ENCODE measurements around the gene MSH5.
"Not testable (repeated sequence)": the region's sequence is repeated elsewhere in the genome, so short reads cannot be mapped to it uniquely, and the experiment has no call there.

Gene MSH5

DNA sequence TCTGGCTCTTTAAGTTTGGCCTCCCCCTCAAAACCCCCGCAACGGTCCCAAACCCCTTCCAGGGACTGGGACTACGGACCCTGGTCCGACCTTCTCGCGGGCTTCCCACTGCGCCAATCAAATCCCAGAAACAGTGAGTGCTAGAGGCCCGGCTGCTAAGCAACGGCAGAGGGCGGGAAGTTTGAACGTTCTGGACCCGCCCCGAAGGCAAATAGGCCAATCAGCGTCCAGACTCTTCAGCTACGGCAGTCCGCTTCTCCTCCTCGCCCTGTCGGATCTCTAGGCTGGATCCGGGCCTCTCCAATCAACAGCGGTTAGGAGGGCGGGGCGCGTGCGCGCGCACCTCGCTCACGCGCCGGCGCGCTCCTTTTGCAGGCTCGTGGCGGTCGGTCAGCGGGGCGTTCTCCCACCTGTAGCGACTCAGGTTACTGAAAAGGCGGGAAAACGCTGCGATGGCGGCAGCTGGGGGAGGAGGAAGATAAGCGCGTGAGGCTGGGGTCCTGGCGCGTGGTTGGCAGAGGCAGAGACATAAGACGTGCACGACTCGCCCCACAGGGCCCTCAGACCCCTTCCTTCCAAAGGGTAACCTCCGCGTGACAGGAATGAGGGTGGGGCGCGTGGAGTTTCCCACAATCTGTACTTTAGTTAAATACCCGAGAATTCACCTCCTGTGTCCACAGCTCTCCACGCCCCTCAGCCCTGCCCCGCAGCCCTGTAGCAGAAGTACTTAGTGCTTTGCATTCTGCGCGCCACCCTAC is at the start of gene MSH5:
MSH5 (plus strand) TSS at position 367 of the 758 bp plus-strand sequence. CDS start 462 bp downstream, outside the sequence.
- peak; percentile 99 for DNase-seq

- DNase-seq = no peak
Measured at GRCh38 chr6:31690231-31691077, 49.4 kb upstream of the MSH5 start.

GRCh38 chr6:31691078-31691463 is 48.7 kb upstream of the MSH5 start:
- no peak for DNase-seq

- DNase-seq = no peak
Measured at GRCh38 chr6:31691564-31692108, 48.2 kb upstream of the MSH5 start.

- no peak for DNase-seq
Measured at GRCh38 chr6:31692353-31692752, 47.5 kb upstream of the MSH5 start.

DNA sequence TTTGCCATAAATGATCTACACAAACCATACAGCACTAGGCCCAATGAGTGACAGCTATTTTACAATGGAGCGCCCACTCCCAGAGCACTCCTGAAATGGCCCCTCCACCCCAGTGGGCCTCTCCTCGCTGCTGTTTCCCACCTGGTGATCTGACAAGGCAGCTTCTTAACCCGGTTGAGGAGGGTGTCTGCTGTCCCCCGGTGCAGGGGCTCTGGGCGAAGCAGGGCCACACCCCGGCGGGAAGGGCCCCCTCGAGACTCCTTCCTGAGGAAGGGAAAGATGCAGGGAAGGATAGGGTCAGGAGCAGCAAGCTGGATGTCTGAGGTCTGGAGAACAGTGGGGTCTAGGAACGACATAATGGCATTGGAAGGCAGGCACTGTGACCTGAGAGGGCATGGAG is 46.9 kb upstream of the MSH5 start:
- no peak for DNase-seq

DNA sequence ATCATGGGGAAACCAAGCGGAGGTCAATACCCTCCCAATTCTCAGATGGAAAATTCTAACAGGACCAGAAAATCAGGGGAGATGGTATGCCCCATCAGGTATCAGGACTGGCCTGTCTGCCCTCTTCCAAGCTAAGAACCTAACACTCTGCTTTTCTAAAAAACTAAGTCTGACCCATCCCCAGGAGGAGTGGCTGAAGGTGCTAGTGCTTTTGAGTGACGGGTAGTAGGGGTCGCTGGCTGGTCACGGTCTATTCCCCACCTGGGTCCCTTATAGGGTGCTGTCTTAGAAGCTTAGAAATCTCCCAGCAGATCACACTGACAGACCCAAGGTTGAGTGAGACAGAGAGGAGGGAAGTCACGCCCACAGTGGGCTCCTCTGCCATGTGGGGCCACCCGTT is 46.3 kb upstream of the MSH5 start:
- DNase-seq = no peak

GRCh38 chr6:31697555-31697954 is 42.2 kb upstream of the MSH5 start:
- no peak for DNase-seq

DNA sequence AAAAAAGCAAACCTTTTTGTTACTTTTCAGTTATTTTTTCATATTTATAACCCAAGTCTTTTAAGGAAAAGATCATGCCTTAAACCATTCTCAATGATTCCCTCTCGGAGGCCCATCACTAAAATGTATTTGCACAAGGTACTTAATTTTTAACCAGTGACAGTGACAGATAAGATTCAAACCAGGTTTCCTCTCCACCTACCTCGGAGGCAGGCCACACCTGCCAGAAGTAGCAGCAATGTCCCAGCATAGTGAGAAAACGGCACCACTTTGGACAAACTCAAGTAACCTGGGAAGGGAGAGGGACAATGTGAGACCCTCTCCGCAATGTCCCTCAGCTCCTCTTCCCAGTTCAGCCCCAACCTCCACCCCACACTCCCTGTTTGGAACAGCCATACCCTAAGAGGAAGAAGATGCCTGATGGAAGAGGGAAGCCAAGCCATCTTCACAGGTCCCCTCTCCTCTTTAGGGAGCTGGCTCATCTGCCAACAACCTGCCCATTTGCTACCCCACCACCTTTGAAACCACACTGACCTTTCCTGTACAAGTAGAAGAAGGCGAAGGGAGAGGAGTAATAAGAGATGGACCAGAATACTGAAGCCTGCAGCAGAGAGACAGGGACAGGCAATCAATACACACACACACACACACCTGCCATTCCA is 38.9 kb upstream of the MSH5 start:
- DNase-seq = no peak

DNA sequence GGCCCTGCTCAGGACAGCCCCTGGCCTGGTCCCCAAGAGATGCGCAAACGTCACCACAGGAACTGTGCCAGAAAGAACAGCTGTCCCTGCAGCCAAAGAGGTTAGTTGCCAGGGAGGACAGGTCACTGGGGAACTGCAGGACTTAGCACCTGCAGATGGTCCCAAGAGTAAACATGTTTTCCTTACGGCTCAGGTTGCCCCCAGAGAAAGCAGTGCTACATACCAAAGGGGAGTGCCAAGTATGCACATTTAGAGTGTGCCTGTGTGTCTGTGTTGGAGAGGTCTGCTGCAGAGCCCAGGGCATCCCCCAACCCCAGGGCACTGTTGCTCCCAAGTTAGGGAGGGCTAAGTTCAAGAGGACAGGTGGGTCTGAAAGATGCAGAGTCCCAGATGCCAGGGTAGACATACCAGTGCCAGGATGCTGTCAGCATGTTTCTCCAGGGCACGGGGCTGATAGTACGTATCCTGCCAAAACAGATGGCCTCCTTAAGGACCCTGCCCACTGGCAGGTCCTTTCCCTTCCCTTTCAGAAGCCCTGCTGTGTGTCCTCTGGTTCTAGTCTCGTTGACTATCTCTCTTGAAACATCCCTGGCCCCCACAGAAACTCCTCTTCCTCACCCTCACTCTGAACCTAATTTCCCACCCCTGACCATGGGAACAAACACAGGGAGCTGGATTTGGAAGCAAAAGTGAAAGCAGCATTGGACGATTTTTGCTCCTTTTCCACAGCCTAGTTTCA is 38.0 kb upstream of the MSH5 start:
- DNase-seq = peak; percentile 25

- no peak for DNase-seq
Measured at GRCh38 chr6:31702405-31702818, 37.4 kb upstream of the MSH5 start.

- peak; percentile 95 for DNase-seq
Measured at GRCh38 chr6:31702819-31703716, 36.7 kb upstream of the MSH5 start, which contains the start of gene ABHD16A. Gene ABHD16A (minus strand): TSS chr6:31703324. CDS start chr6:31703281, 43 bp downstream.

DNA sequence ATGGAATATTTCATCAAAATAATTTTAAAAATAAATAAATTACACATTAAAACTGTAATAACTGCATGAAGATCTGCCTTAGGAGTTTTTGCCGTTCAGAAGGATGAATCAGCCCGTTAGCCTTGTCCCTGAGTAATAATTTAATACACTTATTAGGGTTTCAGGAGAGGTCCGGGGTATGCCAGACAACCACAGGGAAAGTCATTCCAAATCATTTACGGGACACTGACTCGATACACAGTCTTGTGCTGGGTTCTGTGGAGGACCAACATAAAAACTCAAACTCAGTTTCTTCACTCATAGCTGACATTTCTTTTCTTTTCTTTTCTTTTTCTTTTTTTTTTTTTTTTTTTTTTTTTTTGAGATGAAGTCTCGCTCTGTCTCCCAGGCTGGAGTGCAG is 33.9 kb upstream of the MSH5 start:
- DNase-seq = no peak

- DNase-seq = no peak
Measured at GRCh38 chr6:31706599-31706998, 33.2 kb upstream of the MSH5 start, which contains the start of gene LY6G6F. Gene LY6G6F (plus strand): TSS chr6:31706866. CDS start chr6:31706907, 41 bp downstream.

DNA sequence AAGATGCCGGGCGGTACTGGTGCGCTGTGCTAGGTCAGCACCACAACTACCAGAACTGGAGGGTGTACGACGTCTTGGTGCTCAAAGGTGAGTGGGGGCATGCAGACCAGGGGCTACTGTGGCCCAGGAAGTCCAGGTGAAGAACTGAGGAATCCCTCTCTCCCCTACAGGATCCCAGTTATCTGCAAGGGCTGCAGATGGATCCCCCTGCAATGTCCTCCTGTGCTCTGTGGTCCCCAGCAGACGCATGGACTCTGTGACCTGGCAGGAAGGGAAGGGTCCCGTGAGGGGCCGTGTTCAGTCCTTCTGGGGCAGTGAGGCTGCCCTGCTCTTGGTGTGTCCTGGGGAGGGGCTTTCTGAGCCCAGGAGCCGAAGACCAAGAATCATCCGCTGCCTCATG is 32.1 kb upstream of the MSH5 start:
- DNase-seq = no peak

DNA sequence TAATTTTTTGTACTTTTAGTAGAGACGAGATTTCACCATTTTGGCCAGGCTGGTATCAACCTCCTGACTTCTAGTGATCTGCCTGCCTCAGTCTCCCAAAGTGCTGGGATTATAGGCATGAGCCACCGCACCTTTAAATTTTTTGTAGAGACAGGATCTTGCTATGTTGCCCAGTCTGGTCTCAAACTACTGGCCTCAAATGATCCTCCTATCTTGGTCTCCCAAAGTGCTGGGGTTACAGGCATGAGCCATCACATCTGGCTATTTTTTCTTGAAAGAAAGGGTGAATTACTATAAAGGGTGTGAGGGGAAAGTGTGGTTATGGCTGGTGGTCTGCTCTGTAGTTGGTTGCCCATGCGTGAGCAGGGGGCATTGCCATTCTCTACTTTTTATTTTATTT is 31.6 kb upstream of the MSH5 start:
- DNase-seq = no peak

- DNase-seq = not testable (repeated sequence)
Measured at GRCh38 chr6:31709157-31709556, 30.6 kb upstream of the MSH5 start.

- no peak for DNase-seq
Measured at GRCh38 chr6:31710523-31711219, 29.1 kb upstream of the MSH5 start.

DNA sequence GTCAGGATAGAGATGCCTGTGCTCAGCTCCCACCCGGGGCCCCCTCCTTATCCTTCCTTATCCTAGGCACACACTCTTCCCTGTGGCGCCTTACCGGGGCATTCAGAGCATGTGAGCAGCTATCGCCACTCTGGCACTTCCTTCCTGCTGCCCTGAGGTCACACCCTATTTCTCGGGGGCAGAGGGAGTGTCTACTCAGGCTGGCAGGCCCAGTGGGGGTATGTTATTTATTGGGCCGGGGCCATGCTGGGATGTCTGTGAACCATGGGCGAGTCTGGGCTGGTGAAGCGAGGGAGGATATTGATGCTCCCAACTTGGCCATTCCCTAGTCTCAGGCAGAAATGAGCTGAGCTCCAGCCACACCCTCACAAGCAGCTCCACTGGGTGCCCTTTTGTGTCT is 28.6 kb upstream of the MSH5 start:
- DNase-seq = no peak

GRCh38 chr6:31712296-31712695 is 27.5 kb upstream of the MSH5 start:
- no peak for DNase-seq

DNA sequence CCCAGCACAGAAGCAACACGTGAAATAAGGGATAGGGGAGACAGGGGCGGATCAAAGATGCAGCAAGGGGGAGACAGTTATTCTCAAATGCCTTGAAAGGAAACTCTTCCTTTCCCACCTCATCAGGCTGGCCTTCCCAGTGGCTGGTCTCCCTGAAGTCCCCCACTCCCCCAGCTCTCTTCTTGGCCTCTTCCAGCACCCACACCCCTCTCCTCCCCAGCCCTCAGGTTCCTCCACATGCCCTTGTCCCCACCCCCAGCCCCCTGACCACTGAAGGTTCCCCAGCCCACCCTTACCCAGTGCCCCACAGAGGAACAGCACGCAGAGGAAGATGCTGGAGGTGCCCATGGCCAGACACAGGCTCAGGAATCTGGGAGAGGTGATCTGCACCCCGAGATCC is 26.3 kb upstream of the MSH5 start:
- no peak for DNase-seq

Data from NCI-H774 (cell line).